DND-41 (cell line): ENCODE measurements around the gene NEK9.

Source experiments
- CTCF ChIP-seq: IDR thresholded peaks from 2 replicates; pipeline ENCODE4 v1.5.1; 2012; ENCODE audit warnings: borderline replicate concordance, low read length, moderate library complexity, mild to moderate bottlenecking; ENCODE audit not compliant: poor library complexity, severe bottlenecking; ENCODE audit errors: extremely low read depth
- EZH2 ChIP-seq: IDR thresholded peaks from 3 replicates; pipeline ENCODE4 v1.6.1; 2012; ENCODE audit warnings: borderline replicate concordance, low read depth, mild to moderate bottlenecking, moderate library complexity, low read length, inconsistent platforms; ENCODE audit not compliant: severe bottlenecking

GRCh38 chr14:75162631-75163030 lies 35.8 kb upstream of the NEK9 start:
- TF ChIP-seq CTCF (no peak), EZH2 (no peak)
